ENCODE measurements around the gene SPACA6.

DNA sequence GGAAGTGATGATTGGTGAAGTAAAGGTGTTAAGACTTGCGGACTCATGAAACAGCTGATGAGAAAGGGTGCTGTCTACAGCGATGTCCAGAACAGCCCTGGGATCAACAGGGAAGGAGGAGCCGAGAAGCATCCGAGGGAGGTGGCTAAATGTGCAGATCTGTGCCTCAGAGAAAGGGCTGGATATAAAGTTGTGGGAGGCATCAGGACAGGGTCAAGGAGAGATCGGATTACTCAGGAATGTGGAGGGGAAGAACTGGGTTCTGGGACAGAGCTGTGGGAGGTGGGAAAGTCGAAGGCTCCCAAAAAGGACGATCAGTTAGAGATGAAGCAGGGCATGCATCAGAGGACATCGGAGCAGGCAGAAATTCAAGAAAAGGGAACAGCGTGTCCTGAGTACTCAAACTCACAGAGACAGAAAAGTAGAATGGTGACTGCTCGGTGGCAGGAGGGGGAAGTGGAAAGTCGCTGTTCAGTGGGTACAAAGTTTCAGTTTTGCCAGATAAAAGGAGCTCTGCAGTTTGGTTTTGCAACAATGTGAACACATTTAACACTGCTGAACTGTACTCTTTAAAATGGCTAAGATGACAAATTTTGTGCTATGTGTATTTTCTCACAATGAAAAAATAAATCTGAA lies 48.4 kb upstream of the SPACA6 start:
- no peak for TF ChIP-seq POLR2A (IDR thresholded peaks at IDR 0.05)
- TF ChIP-seq, protein P1, sequence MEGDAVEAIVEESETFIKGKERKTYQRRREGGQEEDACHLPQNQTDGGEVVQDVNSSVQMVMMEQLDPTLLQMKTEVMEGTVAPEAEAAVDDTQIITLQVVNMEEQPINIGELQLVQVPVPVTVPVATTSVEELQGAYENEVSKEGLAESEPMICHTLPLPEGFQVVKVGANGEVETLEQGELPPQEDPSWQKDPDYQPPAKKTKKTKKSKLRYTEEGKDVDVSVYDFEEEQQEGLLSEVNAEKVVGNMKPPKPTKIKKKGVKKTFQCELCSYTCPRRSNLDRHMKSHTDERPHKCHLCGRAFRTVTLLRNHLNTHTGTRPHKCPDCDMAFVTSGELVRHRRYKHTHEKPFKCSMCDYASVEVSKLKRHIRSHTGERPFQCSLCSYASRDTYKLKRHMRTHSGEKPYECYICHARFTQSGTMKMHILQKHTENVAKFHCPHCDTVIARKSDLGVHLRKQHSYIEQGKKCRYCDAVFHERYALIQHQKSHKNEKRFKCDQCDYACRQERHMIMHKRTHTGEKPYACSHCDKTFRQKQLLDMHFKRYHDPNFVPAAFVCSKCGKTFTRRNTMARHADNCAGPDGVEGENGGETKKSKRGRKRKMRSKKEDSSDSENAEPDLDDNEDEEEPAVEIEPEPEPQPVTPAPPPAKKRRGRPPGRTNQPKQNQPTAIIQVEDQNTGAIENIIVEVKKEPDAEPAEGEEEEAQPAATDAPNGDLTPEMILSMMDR (IDR thresholded peaks at IDR 0.05): no peak

Measured in prostate gland (tissue), 2 donors.